Measurements from ENCODE around the gene TNIP1. TPM values are rescaled to one million over a fixed set of nuclear protein-coding genes. Genes with fewer than 3 reads are reported as not detected.

Gene TNIP1
- total RNA-seq, 4 donors from 2014 or later = 91.4 to 136 (median 114) TPM

GRCh38 chr5:151072630-151073025, 8.2 kb downstream of the TNIP1 start:
- no peak for DNase-seq (ENCODE audit: extremely low spot score)
- Histone ChIP-seq H3K27me3 (no peaks in the 10 kb centered on the region), H3K4me3 (no peak overlapping the region), H3K9me3 (no peaks in the 10 kb centered on the region), H3K27ac (replicated peaks in 1 of 4) (no peak overlapping the region), H3K36me3 (peaks cover 0 to 5% (median 0%) of the 10 kb centered on the region in 4 donors), H3K4me1 (peaks cover 64 to 79% (median 72%) of the 10 kb centered on the region in 4 donors)
- WGBS = 92% methylated on average over 5 of the region's 5 CpGs
- intact Hi-C loops (cut with DNase I) = no loop called here
- TF ChIP-seq EP300 (IDR thresholded peaks at IDR 0.05) (no peak), POLR2AphosphoS5 (IDR thresholded peaks at IDR 0.05) (no peak), POLR2A (IDR thresholded peaks at IDR 0.05; ENCODE audit: low read depth) (no peak)

DNA sequence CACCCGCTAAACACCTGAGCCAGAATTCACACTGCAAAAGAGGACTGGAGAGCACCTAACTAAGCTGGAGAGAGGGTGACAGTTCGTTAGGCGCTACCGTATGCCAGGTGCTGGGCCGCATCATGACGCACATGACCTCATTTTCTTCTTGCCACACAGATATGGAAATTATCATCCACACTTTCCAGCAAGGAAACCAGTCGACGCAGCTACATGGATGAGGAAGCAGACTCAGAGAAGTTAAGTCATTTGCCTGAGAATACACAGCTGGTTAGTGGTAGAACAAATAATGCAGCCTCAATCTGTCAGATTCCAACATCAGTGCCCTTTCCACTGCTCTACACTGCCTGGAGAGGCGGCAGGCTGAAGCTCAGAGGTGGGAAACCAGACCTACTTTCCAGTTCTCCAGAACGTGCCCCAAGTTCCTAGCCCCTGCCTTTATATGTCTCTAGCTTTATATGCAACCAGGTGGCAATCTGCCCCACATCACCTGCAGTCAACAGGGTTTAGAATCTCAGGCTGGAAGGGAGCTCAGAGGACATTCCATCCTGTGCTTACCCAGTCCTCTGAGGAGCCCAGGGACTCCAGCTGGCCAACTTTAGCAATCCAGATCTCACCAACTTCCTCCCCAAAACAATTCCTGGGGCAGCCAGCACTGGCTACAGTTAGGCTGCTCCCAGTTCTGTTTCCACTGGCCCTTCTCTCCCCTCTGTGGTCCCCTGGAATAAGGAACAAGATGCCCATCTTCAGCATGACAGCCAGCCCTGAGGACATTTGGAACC, 8.8 kb downstream of the TNIP1 start:
- Histone ChIP-seq H3K27me3 (no peaks in the 10 kb centered on the region), H3K27ac (replicated peaks in 1 of 4) (no peak overlapping the region), H3K9me3 (no peaks in the 10 kb centered on the region), H3K4me3 (no peak overlapping the region), H3K4me1 (peaks cover 65 to 79% (median 74%) of the 10 kb centered on the region in 4 donors), H3K36me3 (peaks cover 0 to 9% (median 3%) of the 10 kb centered on the region in 4 donors)
- intact Hi-C loops (cut with DNase I) = no loop called here
- no peak for DNase-seq (ENCODE audit: extremely low spot score)
- WGBS = 93% methylated on average over 9 of the region's 10 CpGs
- TF ChIP-seq, protein P1, sequence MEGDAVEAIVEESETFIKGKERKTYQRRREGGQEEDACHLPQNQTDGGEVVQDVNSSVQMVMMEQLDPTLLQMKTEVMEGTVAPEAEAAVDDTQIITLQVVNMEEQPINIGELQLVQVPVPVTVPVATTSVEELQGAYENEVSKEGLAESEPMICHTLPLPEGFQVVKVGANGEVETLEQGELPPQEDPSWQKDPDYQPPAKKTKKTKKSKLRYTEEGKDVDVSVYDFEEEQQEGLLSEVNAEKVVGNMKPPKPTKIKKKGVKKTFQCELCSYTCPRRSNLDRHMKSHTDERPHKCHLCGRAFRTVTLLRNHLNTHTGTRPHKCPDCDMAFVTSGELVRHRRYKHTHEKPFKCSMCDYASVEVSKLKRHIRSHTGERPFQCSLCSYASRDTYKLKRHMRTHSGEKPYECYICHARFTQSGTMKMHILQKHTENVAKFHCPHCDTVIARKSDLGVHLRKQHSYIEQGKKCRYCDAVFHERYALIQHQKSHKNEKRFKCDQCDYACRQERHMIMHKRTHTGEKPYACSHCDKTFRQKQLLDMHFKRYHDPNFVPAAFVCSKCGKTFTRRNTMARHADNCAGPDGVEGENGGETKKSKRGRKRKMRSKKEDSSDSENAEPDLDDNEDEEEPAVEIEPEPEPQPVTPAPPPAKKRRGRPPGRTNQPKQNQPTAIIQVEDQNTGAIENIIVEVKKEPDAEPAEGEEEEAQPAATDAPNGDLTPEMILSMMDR (IDR thresholded peaks at IDR 0.05) = no peak
- no peak for TF ChIP-seq POLR2AphosphoS5 (IDR thresholded peaks at IDR 0.05)
- TF ChIP-seq EP300 (IDR thresholded peaks at IDR 0.05) = no peak
- TF ChIP-seq POLR2A (IDR thresholded peaks at IDR 0.05; ENCODE audit: low read depth) = no peak

- Histone ChIP-seq H3K9me3 (no peaks in the 10 kb centered on the region), H3K4me3 (no peak overlapping the region), H3K4me1 (peaks cover 69 to 79% (median 74%) of the 10 kb centered on the region in 4 donors), H3K27ac (replicated peaks in 1 of 4) (no peak overlapping the region), H3K27me3 (no peaks in the 10 kb centered on the region), H3K36me3 (peaks cover 0 to 12% (median 3%) of the 10 kb centered on the region in 4 donors)
- DNase-seq (ENCODE audit: extremely low spot score) = no peak
- TF ChIP-seq POLR2A (IDR thresholded peaks at IDR 0.05; ENCODE audit: low read depth) (no peak), EP300 (IDR thresholded peaks at IDR 0.05) (no peak), POLR2AphosphoS5 (IDR thresholded peaks at IDR 0.05) (no peak)
- TF ChIP-seq, protein P1 (IDR thresholded peaks at IDR 0.05) = no peak
- intact Hi-C loops (cut with DNase I) = no loop called here
- WGBS = 98% methylated on average over 3 of the region's 4 CpGs
These were observed 9.8 kb downstream of the TNIP1 start for GRCh38 chr5:151071021-151071420.

DNA sequence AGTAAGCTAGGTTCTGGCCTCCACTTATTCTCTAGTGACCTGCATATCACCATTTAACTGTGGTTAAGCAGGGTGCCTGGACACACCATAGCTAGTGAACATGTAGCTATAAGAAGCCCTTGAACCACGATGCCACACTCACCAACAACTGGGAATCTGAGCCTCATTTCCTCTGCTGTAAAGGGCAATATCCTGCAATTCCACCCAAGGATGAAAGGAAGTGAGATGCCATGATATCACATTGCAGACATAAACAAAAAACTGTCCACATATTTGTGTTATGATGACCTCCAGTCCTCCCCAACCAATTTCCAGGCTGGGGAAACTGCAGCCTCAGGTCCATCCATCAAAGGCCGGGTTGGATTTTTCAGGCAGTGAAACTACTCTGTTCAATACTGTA, 10.4 kb downstream of the TNIP1 start:
- no peak for DNase-seq (ENCODE audit: extremely low spot score)
- H3K27me3 ChIP-seq = no peaks in the 10 kb centered on the region
- H3K4me3 ChIP-seq = no peak overlapping the region
- TF ChIP-seq, protein P1 (IDR thresholded peaks at IDR 0.05) = no peak
- no peak for TF ChIP-seq POLR2A (IDR thresholded peaks at IDR 0.05; ENCODE audit: low read depth)
- no peak for TF ChIP-seq POLR2AphosphoS5 (IDR thresholded peaks at IDR 0.05)
- no peak for TF ChIP-seq EP300 (IDR thresholded peaks at IDR 0.05)
- H3K9me3 ChIP-seq = no peaks in the 10 kb centered on the region
- 88% methylated on average over 2 of the region's 2 CpGs for WGBS
- H3K36me3 ChIP-seq = peaks cover 0 to 12% (median 3%) of the 10 kb centered on the region in 4 donors
- intact Hi-C loops (cut with DNase I) = no loop called here
- peaks cover 68 to 79% (median 76%) of the 10 kb centered on the region in 4 donors for H3K4me1 ChIP-seq
- no peak overlapping the region for H3K27ac ChIP-seq (replicated peaks in 1 of 4)

DNA sequence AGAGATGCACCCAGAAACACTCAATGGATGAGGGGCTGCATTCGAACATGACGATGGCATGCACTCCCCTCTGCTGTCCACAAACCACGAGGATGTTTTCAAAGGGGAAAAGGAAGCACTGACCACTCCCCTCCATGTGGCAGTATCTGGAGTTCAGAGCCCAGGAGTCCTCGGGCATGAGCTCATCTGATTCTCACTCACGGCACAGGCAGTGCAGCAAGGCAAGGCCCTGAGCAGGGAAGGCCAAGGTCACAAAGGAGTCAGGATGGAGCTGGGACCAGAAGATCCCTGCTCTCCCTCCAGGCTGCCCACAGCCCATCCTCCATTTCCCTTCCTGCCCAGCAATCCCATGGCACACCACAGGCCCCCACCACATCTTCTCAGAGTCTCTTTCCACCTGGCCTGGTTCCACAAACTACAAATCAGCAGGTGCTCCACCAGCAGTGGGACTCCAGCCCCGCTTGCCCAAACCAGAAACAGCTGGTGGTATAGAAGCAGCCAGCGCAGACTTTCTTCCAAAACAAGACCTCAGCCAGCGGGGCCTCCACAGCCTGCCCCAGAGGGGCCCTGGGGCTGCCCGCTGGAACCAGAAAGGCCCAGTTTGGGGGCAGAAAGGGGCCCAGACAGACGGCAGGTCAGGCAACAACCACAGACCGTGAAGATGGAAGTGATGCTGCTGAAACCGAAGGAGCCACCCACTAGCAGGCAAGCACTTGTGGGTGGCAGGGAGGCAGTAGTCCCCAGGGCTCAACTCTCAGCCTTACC, 12.2 kb downstream of the TNIP1 start:
- no peaks in the 10 kb centered on the region for H3K27me3 ChIP-seq
- H3K4me1 ChIP-seq = peaks cover 82 to 95% (median 93%) of the 10 kb centered on the region in 4 donors
- intact Hi-C loops (cut with DNase I) = no loop called here
- TF ChIP-seq, protein P1 (IDR thresholded peaks at IDR 0.05) = no peak
- no peak for TF ChIP-seq POLR2A (IDR thresholded peaks at IDR 0.05; ENCODE audit: low read depth)
- no peak for TF ChIP-seq POLR2AphosphoS5 (IDR thresholded peaks at IDR 0.05)
- no peak for TF ChIP-seq EP300 (IDR thresholded peaks at IDR 0.05)
- DNase-seq (ENCODE audit: extremely low spot score) = no peak
- 61% methylated on average over 10 of the region's 12 CpGs for WGBS
- H3K9me3 ChIP-seq = no peaks in the 10 kb centered on the region
- peaks cover 0 to 12% (median 3%) of the 10 kb centered on the region in 4 donors for H3K36me3 ChIP-seq
- no peak overlapping the region for H3K4me3 ChIP-seq
- peak overlapping the region; percentile 47 to 53 (median 52) for H3K27ac ChIP-seq (replicated peaks in 1 of 4)

Data from esophagus muscularis mucosa (tissue), 4 donors.